HFFc6 (cell line): ENCODE data around the gene PSMB2. TPM values are rescaled to one million over a fixed set of nuclear protein-coding genes. Genes with fewer than 3 reads are reported as not detected.
"Not testable (repeated sequence)": the region's sequence is repeated elsewhere in the genome, so short reads cannot be mapped to it uniquely, and the experiment has no call there.

Source experiments
- DNase-seq: peaks from one replicate; pipeline ENCODE4 v3.0.0-alpha.2; 2018
- H3K27ac Mint-ChIP-seq: 2 replicates; pipeline ENCODE4 v1.8.0; 2020; ENCODE audit warnings: mild to moderate bottlenecking, mixed read lengths
- H3K27me3 Mint-ChIP-seq: 2 replicates; pipeline ENCODE4 v1.8.0; 2021; ENCODE audit warnings: mild to moderate bottlenecking, moderate library complexity, mixed read lengths; ENCODE audit not compliant: insufficient read depth
- H3K36me3 Mint-ChIP-seq: 2 replicates; pipeline ENCODE4 v1.8.0; 2021; ENCODE audit warnings: low read depth, mixed read lengths
- H3K4me1 Mint-ChIP-seq: 2 replicates; pipeline ENCODE4 v1.8.0; 2020; ENCODE audit warnings: low read depth, mixed read lengths
- H3K4me3 Mint-ChIP-seq: 2 replicates; pipeline ENCODE4 v1.8.0; 2020; ENCODE audit warnings: mild to moderate bottlenecking, moderate library complexity, mixed read lengths
- H3K9me3 Mint-ChIP-seq: 2 replicates; pipeline ENCODE4 v1.8.0; 2020; ENCODE audit warnings: mild to moderate bottlenecking, mixed read lengths
- CTCF ChIP-seq: fragments of 200-600 bp; sonication (generic); IDR thresholded peaks from 2 replicates; pipeline ENCODE4 v1.5.0; 2021; ENCODE audit warnings: antibody characterized with exemption, mild to moderate bottlenecking
- total RNA-seq, 6 experiments: library from RNA; stranded (reverse); fragmentation: NEBNext Ultra II Directional; extraction: Animal tissue kit (Norgen Biotek cat#: 25700); gene quantifications; 2 replicates in 1 of 6; 3 replicates in 5 of 6; pipeline ENCODE4 v1.2.3, GENCODE V29; 2021

The PSMB2 gene
- total RNA-seq, 6 experiments from 2014 or later: 80.8 to 117 (median 98.1) TPM

- H3K4me1 Mint-ChIP-seq: peaks cover 12% of the 10 kb centered on the region
- H3K27me3 Mint-ChIP-seq: peaks cover 12% of the 10 kb centered on the region
- no peak for DNase-seq
- TF ChIP-seq CTCF: no peak
- H3K27ac Mint-ChIP-seq: no peak overlapping the region
- H3K9me3 Mint-ChIP-seq: no peaks in the 10 kb centered on the region
- H3K36me3 Mint-ChIP-seq: no peaks in the 10 kb centered on the region
- no peak overlapping the region for H3K4me3 Mint-ChIP-seq
Observed at GRCh38 chr1:35580949-35581388, 60.4 kb downstream of the PSMB2 start.

GRCh38 chr1:35577071-35577998 lies 64.0 kb downstream of the PSMB2 start:
- H3K4me3 Mint-ChIP-seq: peak overlapping the region; percentile 29; the same call in 1 of the 2 replicates
- no peak overlapping the region for H3K27ac Mint-ChIP-seq
- no peaks in the 10 kb centered on the region for H3K36me3 Mint-ChIP-seq
- H3K9me3 Mint-ChIP-seq: no peaks in the 10 kb centered on the region
- DNase-seq: no peak
- peaks cover 20% of the 10 kb centered on the region for H3K27me3 Mint-ChIP-seq
- peaks cover 20% of the 10 kb centered on the region for H3K4me1 Mint-ChIP-seq
- TF ChIP-seq CTCF: no peak

DNA sequence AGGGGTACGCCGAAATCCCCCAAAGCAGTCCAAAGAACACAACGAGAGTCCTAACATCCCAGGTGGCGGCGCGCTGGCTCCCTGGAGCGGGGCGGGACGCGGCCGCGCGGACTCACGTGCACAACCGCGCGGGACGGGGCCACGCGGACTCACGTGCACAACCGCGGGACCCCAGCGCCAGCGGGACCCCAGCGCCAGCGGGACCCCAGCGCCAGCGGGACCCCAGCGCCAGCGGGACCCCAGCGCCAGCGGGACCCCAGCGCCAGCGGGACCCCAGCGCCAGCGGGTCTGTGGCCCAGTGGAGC lies 64.6 kb downstream of the PSMB2 start:
- not testable (repeated sequence) for H3K9me3 Mint-ChIP-seq, H3K4me3 Mint-ChIP-seq, DNase-seq, H3K27ac Mint-ChIP-seq, H3K36me3 Mint-ChIP-seq
- H3K27me3 Mint-ChIP-seq: peaks cover 24% of the 10 kb centered on the region
- peaks cover 26% of the 10 kb centered on the region for H3K4me1 Mint-ChIP-seq

DNA sequence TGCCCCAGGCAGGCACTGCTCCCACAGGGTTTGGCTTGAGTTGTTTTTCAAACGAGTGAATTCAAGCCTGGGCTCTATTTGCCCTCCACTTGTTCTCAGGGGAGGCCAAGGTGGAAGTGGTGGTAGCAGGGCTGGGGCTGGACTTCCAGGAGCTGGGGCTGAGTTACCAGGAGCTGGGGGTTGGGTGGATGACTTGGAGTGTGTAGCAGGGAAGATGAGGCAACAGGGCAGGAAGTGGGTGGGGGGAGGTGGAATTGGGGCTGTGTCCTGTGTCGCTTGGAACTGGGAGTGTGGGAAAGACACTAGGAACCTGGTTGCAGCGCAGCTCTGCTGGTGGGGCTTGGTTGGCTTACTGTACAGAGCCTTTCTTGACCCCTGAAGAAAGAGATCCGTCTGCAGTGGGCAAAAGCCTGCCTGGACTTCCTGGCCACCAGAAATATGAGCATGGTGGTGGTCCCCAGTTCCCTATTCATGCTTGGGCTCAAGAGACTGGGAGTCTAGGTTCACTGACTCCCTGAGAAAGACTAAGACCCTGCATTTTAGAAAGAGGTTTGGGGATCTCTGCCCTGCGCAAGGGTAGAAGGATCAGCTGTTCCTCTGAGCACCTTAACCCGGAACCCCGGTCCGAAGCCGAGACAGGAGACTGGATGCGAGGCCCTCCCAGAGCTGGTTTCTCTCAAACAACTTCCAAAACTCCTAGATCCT lies 65.1 kb downstream of the PSMB2 start:
- Mint-ChIP-seq H3K27ac (no peak overlapping the region), H3K4me3 (no peak overlapping the region), H3K27me3 (peaks cover 26% of the 10 kb centered on the region), H3K9me3 (no peaks in the 10 kb centered on the region), H3K4me1 (peaks cover 30% of the 10 kb centered on the region), H3K36me3 (no peaks in the 10 kb centered on the region)
- TF ChIP-seq CTCF: no peak
- DNase-seq: no peak

DNA sequence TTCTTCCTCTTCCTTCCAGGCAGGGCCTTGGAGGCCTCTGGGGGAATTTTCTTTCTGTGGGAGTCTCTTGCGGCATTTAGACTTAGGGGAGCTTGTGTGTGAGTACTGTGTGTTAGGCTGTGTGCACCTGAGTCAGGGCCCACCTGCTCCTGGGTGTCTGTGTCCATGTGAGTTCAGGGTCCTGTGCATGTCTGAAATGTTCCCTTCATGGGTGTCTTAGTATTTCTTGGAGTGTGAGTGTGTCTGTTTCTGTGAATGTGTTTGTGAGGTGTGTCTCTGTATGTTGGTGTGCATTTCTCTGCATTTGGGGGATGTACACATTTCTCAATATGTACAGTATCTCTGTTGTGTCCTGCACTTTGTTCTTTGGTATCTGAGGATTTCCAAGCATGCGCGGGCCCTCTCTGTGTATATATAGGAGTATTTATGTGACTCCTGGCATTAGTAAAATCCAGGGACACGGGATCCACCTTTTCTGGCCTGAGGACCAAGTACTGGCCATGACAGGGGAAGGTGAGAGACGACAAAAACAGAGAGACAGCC lies 65.8 kb downstream of the PSMB2 start:
- Mint-ChIP-seq H3K27me3 (peaks cover 26% of the 10 kb centered on the region), H3K27ac (no peak overlapping the region), H3K4me3 (no peak overlapping the region), H3K4me1 (peaks cover 34% of the 10 kb centered on the region), H3K9me3 (no peaks in the 10 kb centered on the region), H3K36me3 (no peaks in the 10 kb centered on the region)
- no peak for TF ChIP-seq CTCF
- DNase-seq: no peak
